GM19193 (cell line): ENCODE measurements around the gene GPBP1L1.

ENCODE experiments used
- POLR2A ChIP-seq: IDR thresholded peaks from 4 replicates; pipeline ENCODE4 v1.6.1; 2011; ENCODE audit not compliant: insufficient read depth, insufficient read length; ENCODE audit errors: extremely low read depth

Gene GPBP1L1

GRCh38 chr1:45621501-45621836 lies 64.9 kb downstream of the GPBP1L1 start:
- TF ChIP-seq POLR2A, result no peak

- TF ChIP-seq POLR2A, result peak; percentile 14
Measured at GRCh38 chr1:45620588-45621500, 65.5 kb downstream of the GPBP1L1 start.

- TF ChIP-seq POLR2A, result no peak
Measured at GRCh38 chr1:45619149-45619921, 67.0 kb downstream of the GPBP1L1 start.

GRCh38 chr1:45617618-45618017 lies 68.7 kb downstream of the GPBP1L1 start:
- no peak for TF ChIP-seq POLR2A

- TF ChIP-seq POLR2A, result no peak
Measured at GRCh38 chr1:45615885-45616284, 70.4 kb downstream of the GPBP1L1 start.

GRCh38 chr1:45612941-45613579 lies 73.3 kb downstream of the GPBP1L1 start:
- no peak for TF ChIP-seq POLR2A

- TF ChIP-seq POLR2A, result no peak
Measured at GRCh38 chr1:45610589-45611226, 75.6 kb downstream of the GPBP1L1 start.

GRCh38 chr1:45608175-45609156 lies 77.9 kb downstream of the GPBP1L1 start:
- TF ChIP-seq POLR2A, result no peak

- TF ChIP-seq POLR2A, result no peak
Measured at GRCh38 chr1:45607404-45608074, 78.8 kb downstream of the GPBP1L1 start.

GRCh38 chr1:45604239-45604638 lies 82.1 kb downstream of the GPBP1L1 start:
- no peak for TF ChIP-seq POLR2A

- TF ChIP-seq POLR2A, result no peak
Measured at GRCh38 chr1:45594412-45594811, 91.9 kb downstream of the GPBP1L1 start.

GRCh38 chr1:45589861-45590260 lies 96.5 kb downstream of the GPBP1L1 start:
- TF ChIP-seq POLR2A, result no peak

- TF ChIP-seq POLR2A, result no peak
Measured at GRCh38 chr1:45586769-45587168, 99.6 kb downstream of the GPBP1L1 start.

GRCh38 chr1:45585496-45586075 lies 100.7 kb downstream of the GPBP1L1 start:
- TF ChIP-seq POLR2A, result no peak

GRCh38 chr1:45585110-45585426 lies 101.3 kb downstream of the GPBP1L1 start:
- TF ChIP-seq POLR2A, result no peak
